Fibroblast of pulmonary artery (primary cell): ENCODE results near the gene CCL5.

Source experiments
- DNase-seq: peaks from one replicate; pipeline ENCODE4 v3.0.0-alpha.2; 2010; ENCODE audit warnings: low read depth
- H3K4me3 ChIP-seq: replicated peaks from 2 replicates; pipeline ENCODE4 v1.5.1; 2011; ENCODE audit warnings: low read depth, mild to moderate bottlenecking, control low read depth, low read length, moderate library complexity
- CTCF ChIP-seq: IDR thresholded peaks from 2 replicates; pipeline ENCODE4 v1.5.1; 2011; ENCODE audit warnings: mild to moderate bottlenecking, control low read depth, low read length, inconsistent platforms; ENCODE audit errors: missing control alignments

Gene CCL5

GRCh38 chr17:35876534-35876933 is 3.6 kb downstream of the CCL5 start:
- DNase-seq = no peak
- TF ChIP-seq CTCF = no peak
- no peak overlapping the region for H3K4me3 ChIP-seq

- no peak for DNase-seq
- H3K4me3 ChIP-seq = no peak overlapping the region
- TF ChIP-seq CTCF = no peak
Observed at GRCh38 chr17:35875800-35876139, 4.4 kb downstream of the CCL5 start.

- no peak for DNase-seq
Observed at GRCh38 chr17:35875072-35875799, 4.9 kb downstream of the CCL5 start.

GRCh38 chr17:35872196-35872980 is 7.8 kb downstream of the CCL5 start:
- no peak for DNase-seq
- no peak for TF ChIP-seq CTCF
- no peak overlapping the region for H3K4me3 ChIP-seq

More at GRCh38 chr17:35875072-35875799, 4.9 kb downstream of the CCL5 start:
- TF ChIP-seq CTCF = no peak
- no peak overlapping the region for H3K4me3 ChIP-seq

- no peak for TF ChIP-seq CTCF
- no peak for DNase-seq
Observed at GRCh38 chr17:35870906-35871819, 9.0 kb downstream of the CCL5 start.

GRCh38 chr17:35868737-35869136 is 11.4 kb downstream of the CCL5 start, which contains the start of gene HEATR9:
TSS of gene HEATR9 (minus strand) at chr17:35868891. CDS start at chr17:35868742, 149 bp downstream.
- no peak for DNase-seq
- H3K4me3 ChIP-seq = no peak within 1 kb of the TSS
- no peak for TF ChIP-seq CTCF

More at GRCh38 chr17:35870906-35871819, 9.0 kb downstream of the CCL5 start:
- no peak overlapping the region for H3K4me3 ChIP-seq
